ENCODE measurements around the gene GZF1.

The GZF1 gene

GRCh38 chr20:23414526-23415188 is 52.7 kb downstream of the GZF1 start:
- H2AFZ ChIP-seq, result no peak overlapping the region
- no peak for TF ChIP-seq CTCF (IDR thresholded peaks at IDR 0.05)
- H3K27me3 ChIP-seq (ENCODE audit: control insufficient read depth, insufficient read depth, low read length), result no peaks in the 10 kb centered on the region
- peaks cover 2% of the 10 kb centered on the region for H3K4me1 ChIP-seq
- no peak overlapping the region for H3K27ac ChIP-seq
- no peaks in the 10 kb centered on the region for H3K36me3 ChIP-seq (ENCODE audit: control insufficient read depth, insufficient read depth, low read length)
- no peak overlapping the region for H3K4me2 ChIP-seq (ENCODE audit: low read length)
- H3K9ac ChIP-seq, result no peak overlapping the region
- H3K4me3 ChIP-seq (ENCODE audit: low read depth, low read length), result no peak overlapping the region
- peaks cover 43% of the 10 kb centered on the region for H3K79me2 ChIP-seq
- no peaks in the 10 kb centered on the region for H3K9me3 ChIP-seq (ENCODE audit: control insufficient read depth, low read length)

DNA sequence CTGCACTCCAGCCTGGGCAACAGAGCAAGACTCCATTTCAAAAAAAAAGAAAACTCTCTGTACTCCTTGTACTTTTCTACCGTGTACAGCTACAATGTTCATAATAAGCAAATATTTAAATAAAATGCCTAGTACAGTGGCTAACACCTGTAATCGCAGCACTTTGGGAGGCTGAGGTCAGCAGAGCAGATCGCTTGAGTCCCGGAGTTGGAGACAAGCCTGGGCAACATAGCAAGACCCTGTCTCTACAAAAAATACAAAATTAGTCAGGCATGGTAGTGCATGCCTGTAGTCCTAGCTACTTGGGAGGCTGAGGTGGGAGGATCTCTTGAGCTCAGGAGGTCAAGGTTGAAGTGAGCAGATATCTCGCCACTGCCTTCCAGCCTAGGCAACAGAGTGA is 53.6 kb downstream of the GZF1 start:
- Histone ChIP-seq H3K27ac (no peak overlapping the region), H3K27me3 (ENCODE audit: control insufficient read depth, insufficient read depth, low read length) (no peaks in the 10 kb centered on the region), H3K4me3 (ENCODE audit: low read depth, low read length) (no peak overlapping the region), H3K9me3 (ENCODE audit: control insufficient read depth, low read length) (no peaks in the 10 kb centered on the region), H2AFZ (no peak overlapping the region), H3K36me3 (ENCODE audit: control insufficient read depth, insufficient read depth, low read length) (no peaks in the 10 kb centered on the region), H3K4me1 (peaks cover 2% of the 10 kb centered on the region), H3K9ac (no peak overlapping the region), H3K4me2 (ENCODE audit: low read length) (no peak overlapping the region), H3K79me2 (peaks cover 35% of the 10 kb centered on the region)
- TF ChIP-seq CTCF (IDR thresholded peaks at IDR 0.05), result no peak

- H3K9me3 ChIP-seq (ENCODE audit: control insufficient read depth, low read length), result no peaks in the 10 kb centered on the region
- peaks cover 2% of the 10 kb centered on the region for H3K4me1 ChIP-seq
- no peak overlapping the region for H3K27ac ChIP-seq
- H3K27me3 ChIP-seq (ENCODE audit: control insufficient read depth, insufficient read depth, low read length), result no peaks in the 10 kb centered on the region
- H3K4me2 ChIP-seq (ENCODE audit: low read length), result no peak overlapping the region
- H2AFZ ChIP-seq, result no peak overlapping the region
- no peak for TF ChIP-seq CTCF (IDR thresholded peaks at IDR 0.05)
- H3K9ac ChIP-seq, result no peak overlapping the region
- peaks cover 35% of the 10 kb centered on the region for H3K79me2 ChIP-seq
- H3K4me3 ChIP-seq (ENCODE audit: low read depth, low read length), result no peak overlapping the region
- H3K36me3 ChIP-seq (ENCODE audit: control insufficient read depth, insufficient read depth, low read length), result no peaks in the 10 kb centered on the region
Measured at GRCh38 chr20:23415959-23416583, 54.1 kb downstream of the GZF1 start.

DNA sequence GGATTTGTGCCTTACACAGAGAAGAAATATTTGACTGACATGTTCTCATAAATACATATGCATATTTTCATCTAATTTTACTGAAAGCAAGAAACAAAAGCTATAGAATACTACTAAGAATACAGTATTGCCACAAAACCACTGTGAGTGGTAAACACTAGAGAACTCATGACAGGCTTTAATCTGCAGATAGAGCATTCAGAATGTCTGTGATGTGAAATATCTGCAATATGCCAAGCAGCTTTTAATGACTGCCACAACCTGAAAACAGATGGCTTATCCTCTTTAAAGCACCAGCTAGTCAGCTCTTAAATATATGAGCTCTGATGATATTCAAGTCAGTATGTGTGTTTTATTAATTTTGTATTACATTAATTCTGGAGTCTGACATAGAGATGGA is 55.9 kb downstream of the GZF1 start:
- Histone ChIP-seq H3K9me3 (ENCODE audit: control insufficient read depth, low read length) (no peaks in the 10 kb centered on the region), H3K36me3 (ENCODE audit: control insufficient read depth, insufficient read depth, low read length) (no peaks in the 10 kb centered on the region), H3K27me3 (ENCODE audit: control insufficient read depth, insufficient read depth, low read length) (no peaks in the 10 kb centered on the region), H3K27ac (no peak overlapping the region), H3K4me1 (peaks cover 3% of the 10 kb centered on the region), H3K79me2 (peaks cover 23% of the 10 kb centered on the region), H2AFZ (no peak overlapping the region), H3K4me3 (ENCODE audit: low read depth, low read length) (no peak overlapping the region), H3K9ac (no peak overlapping the region), H3K4me2 (ENCODE audit: low read length) (no peak overlapping the region)
- TF ChIP-seq CTCF (IDR thresholded peaks at IDR 0.05), result no peak

DNA sequence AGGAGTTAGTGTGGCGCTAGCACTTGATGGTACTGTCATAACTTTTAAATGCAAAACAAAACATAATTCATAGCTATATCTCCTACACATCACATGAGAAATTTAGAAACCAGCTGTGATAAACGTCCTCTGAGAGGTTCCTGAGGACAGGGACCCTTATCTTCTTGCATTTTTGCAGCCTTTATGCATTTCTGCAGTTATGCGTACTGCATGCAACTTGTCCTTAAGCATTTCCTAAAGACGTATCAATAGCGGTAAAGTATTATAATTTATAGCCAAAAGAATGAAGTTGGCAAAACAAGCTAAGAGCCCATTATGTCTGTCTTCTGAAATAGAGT is 57.6 kb downstream of the GZF1 start:
- no peak for TF ChIP-seq CTCF (IDR thresholded peaks at IDR 0.05)
- H3K79me2 ChIP-seq, result peaks cover 23% of the 10 kb centered on the region
- H3K4me1 ChIP-seq, result peaks cover 3% of the 10 kb centered on the region
- H3K36me3 ChIP-seq (ENCODE audit: control insufficient read depth, insufficient read depth, low read length), result no peaks in the 10 kb centered on the region
- H3K4me3 ChIP-seq (ENCODE audit: low read depth, low read length), result peak overlapping the region; percentile 83
- H3K27ac ChIP-seq, result peak overlapping the region; percentile 87
- H2AFZ ChIP-seq, result no peak overlapping the region
- no peak overlapping the region for H3K9ac ChIP-seq
- H3K9me3 ChIP-seq (ENCODE audit: control insufficient read depth, low read length), result no peaks in the 10 kb centered on the region
- no peaks in the 10 kb centered on the region for H3K27me3 ChIP-seq (ENCODE audit: control insufficient read depth, insufficient read depth, low read length)
- peak overlapping the region; percentile 77 for H3K4me2 ChIP-seq (ENCODE audit: low read length)

Measured in parathyroid adenoma (tissue), 2 donors.